HepG2 (cell line): ENCODE results near the gene NECAB2. TPM values are rescaled to one million over a fixed set of nuclear protein-coding genes. Genes with fewer than 3 reads are reported as not detected.

Source experiments
- ASH2L ChIP-seq: fragments of 300-600, 200-600 bp; sonication (generic); IDR thresholded peaks from 2 replicates; pipeline ENCODE4 v1.7.0; 2017; ENCODE audit warnings: low read depth, mild to moderate bottlenecking, moderate library complexity, mixed read lengths, low read length; ENCODE audit not compliant: insufficient read length
- GATAD1 ChIP-seq: IDR thresholded peaks from 2 replicates; pipeline ENCODE4 v1.6.1; 2016; ENCODE audit warnings: missing genetic modification reagents, missing compliant biosample characterization
- HOXA5 ChIP-seq: sonication (generic); formaldehyde crosslinking; IDR thresholded peaks from 2 replicates; pipeline ENCODE4 v1.4.0; 2020; ENCODE audit warnings: missing genetic modification reagents
- NFATC3 ChIP-seq: sonication (generic); formaldehyde crosslinking; IDR thresholded peaks from 2 replicates; pipeline ENCODE4 v1.5.1; 2020; ENCODE audit warnings: mild to moderate bottlenecking, missing genetic modification reagents
- NR2F2 ChIP-seq: IDR thresholded peaks from 2 replicates; pipeline ENCODE4 v1.6.1; 2012; ENCODE audit warnings: low read depth, inconsistent platforms, borderline replicate concordance
- PAX8 ChIP-seq: sonication (generic); formaldehyde crosslinking; IDR thresholded peaks from 2 replicates; pipeline ENCODE4 v1.8.0; 2022; ENCODE audit warnings: mild to moderate bottlenecking, missing genetic modification reagents, borderline replicate concordance
- PHF8 ChIP-seq: sonication (generic); formaldehyde crosslinking; IDR thresholded peaks from 2 replicates; pipeline ENCODE4 v1.5.0; 2020; ENCODE audit warnings: missing genetic modification reagents
- SMYD3 ChIP-seq: sonication (generic); formaldehyde crosslinking; IDR thresholded peaks from 2 replicates; pipeline ENCODE4 v1.8.1; 2023; ENCODE audit warnings: mild to moderate bottlenecking, missing genetic modification reagents
- polyA plus RNA-seq, 8 experiments: library from polyadenylated mRNA; depleted of rRNA in 3 of 8; stranded (reverse) in 7 of 8; unstranded in 1 of 8; fragments of >200 nt; fragmentation: Illumina TruSeq in 4 of 8; extraction: Trizol in 4 of 8; gene quantifications; 2 replicates each; pipeline versions ENCODE4 v1.2.1 to v1.2.3, GENCODE V29; 2011 to 2016; ENCODE audit warnings: low read depth in 4 of 8, missing spikeins in 1 of 8, mixed read lengths in 1 of 8; ENCODE audit not compliant: insufficient read depth in 1 of 8
- total RNA-seq, 5 experiments: library from RNA; depleted of rRNA; stranded (reverse); fragments of >200 nt; fragmentation: Illumina TruSeq; extraction: Trizol; gene quantifications; 2 replicates each; pipeline ENCODE4 v1.2.3, GENCODE V29; 2016; ENCODE audit warnings: low read depth in 1 of 5
- TF ChIP-seq, protein P1 (sequence below), 2 experiments: sonication (generic) in 1 of 2; formaldehyde crosslinking in 1 of 2; IDR thresholded peaks; 2 replicates each; pipeline versions ENCODE4 v1.5.1 to v1.6.1; 2011 to 2020; ENCODE audit warnings: borderline replicate concordance in 1 of 2, low read depth in 1 of 2, low read length in 1 of 2, mild to moderate bottlenecking in 1 of 2, missing genetic modification reagents in 1 of 2, moderate library complexity in 1 of 2
- TF ChIP-seq, protein P2 (sequence below): sonication (generic); formaldehyde crosslinking; IDR thresholded peaks from 2 replicates; pipeline ENCODE4 v1.5.0; 2020; ENCODE audit warnings: mild to moderate bottlenecking, missing genetic modification reagents
- TF ChIP-seq, protein P3 (sequence below): fragments of 450-650 bp; IDR thresholded peaks from 2 replicates; pipeline ENCODE4 v1.6.1; 2016
- TF ChIP-seq, protein P4 (sequence below): sonication (generic); formaldehyde crosslinking; IDR thresholded peaks from 2 replicates; pipeline ENCODE4 v1.8.0; 2022; ENCODE audit warnings: missing genetic modification reagents, mild to moderate bottlenecking, borderline replicate concordance
- TF ChIP-seq, protein P5 (sequence below): sonication (generic); formaldehyde crosslinking; IDR thresholded peaks from 2 replicates; pipeline ENCODE4 v1.9.0; 2021; ENCODE audit warnings: mild to moderate bottlenecking, missing genetic modification reagents

The NECAB2 gene
- total and polyA plus RNA-seq, 2 of the 13 experiments (the other 11 are each of a cell fraction or from before 2014, with no cell fraction given), result 0.21 to 0.49 TPM

DNA sequence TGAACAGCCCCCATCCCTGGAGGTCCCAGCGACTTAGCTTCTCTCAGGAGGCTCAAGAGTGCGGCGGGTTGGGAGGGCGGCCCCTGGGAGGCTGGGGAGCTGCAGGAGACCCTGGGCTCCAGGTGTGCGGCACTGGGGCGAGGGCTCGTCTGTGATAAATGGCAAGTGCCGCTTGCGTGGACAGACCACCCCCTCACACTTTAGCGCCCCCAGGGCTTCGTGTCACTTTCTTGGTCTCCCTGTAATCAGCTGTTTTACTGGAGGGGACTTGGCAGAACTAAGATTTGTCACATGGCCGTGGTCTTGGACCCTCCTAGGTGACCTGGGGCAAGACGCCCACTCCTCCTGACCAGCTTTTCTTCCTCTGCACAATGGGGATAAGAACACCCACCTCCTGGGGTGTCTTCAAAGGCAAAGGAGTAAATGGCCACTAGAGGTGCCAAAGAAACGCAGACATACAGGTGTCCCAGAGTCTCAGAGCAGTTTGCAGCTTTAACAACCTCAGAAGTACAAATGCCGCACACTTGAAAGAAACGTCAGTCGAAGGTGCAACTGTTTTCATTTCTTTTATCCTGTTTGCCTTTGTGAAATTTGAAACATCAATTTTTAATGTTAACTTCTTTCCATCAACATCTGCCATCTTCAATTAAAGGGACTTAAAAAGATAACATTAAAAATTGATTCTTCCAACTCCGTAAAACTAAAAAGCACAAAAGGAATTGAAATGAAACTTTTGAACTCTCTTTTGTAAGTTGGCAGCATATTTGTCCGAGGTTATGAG, 14.1 kb upstream of the NECAB2 start (continued):
- TF ChIP-seq, protein P1, sequence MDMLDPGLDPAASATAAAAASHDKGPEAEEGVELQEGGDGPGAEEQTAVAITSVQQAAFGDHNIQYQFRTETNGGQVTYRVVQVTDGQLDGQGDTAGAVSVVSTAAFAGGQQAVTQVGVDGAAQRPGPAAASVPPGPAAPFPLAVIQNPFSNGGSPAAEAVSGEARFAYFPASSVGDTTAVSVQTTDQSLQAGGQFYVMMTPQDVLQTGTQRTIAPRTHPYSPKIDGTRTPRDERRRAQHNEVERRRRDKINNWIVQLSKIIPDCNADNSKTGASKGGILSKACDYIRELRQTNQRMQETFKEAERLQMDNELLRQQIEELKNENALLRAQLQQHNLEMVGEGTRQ (IDR thresholded peaks at IDR 0.05; ENCODE audit: low read depth, low read length), result no peak
- TF ChIP-seq, protein P1 (CRISPR knock-in tag; IDR thresholded peaks at IDR 0.05; ENCODE audit: borderline replicate concordance), result no peak; the same call in 1 of the 2 replicates
- TF ChIP-seq NR2F2, result 0 out of 2 replicates have a peak, but pooled peaks have one; percentile 3
- TF ChIP-seq NFATC3 (CRISPR knock-in tag), result no peak
- TF ChIP-seq ASH2L, result peak; percentile 9
- no peak for TF ChIP-seq HOXA5 (CRISPR knock-in tag)
- no peak for TF ChIP-seq SMYD3 (CRISPR knock-in tag)
- no peak for TF ChIP-seq PAX8 (CRISPR knock-in tag)
- no peak for TF ChIP-seq PHF8
- TF ChIP-seq, protein P2, sequence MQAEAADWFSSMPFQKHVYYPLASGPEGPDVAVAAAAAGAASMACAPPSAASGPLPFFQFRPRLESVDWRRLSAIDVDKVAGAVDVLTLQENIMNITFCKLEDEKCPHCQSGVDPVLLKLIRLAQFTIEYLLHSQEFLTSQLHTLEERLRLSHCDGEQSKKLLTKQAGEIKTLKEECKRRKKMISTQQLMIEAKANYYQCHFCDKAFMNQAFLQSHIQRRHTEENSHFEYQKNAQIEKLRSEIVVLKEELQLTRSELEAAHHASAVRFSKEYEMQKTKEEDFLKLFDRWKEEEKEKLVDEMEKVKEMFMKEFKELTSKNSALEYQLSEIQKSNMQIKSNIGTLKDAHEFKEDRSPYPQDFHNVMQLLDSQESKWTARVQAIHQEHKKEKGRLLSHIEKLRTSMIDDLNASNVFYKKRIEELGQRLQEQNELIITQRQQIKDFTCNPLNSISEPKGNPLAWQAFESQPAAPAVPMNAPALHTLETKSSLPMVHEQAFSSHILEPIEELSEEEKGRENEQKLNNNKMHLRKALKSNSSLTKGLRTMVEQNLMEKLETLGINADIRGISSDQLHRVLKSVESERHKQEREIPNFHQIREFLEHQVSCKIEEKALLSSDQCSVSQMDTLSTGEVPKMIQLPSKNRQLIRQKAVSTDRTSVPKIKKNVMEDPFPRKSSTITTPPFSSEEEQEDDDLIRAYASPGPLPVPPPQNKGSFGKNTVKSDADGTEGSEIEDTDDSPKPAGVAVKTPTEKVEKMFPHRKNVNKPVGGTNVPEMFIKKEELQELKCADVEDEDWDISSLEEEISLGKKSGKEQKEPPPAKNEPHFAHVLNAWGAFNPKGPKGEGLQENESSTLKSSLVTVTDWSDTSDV (CRISPR knock-in tag), result 0 out of 2 replicates have a peak, but pooled peaks have one; percentile 46
- TF ChIP-seq, protein P3, sequence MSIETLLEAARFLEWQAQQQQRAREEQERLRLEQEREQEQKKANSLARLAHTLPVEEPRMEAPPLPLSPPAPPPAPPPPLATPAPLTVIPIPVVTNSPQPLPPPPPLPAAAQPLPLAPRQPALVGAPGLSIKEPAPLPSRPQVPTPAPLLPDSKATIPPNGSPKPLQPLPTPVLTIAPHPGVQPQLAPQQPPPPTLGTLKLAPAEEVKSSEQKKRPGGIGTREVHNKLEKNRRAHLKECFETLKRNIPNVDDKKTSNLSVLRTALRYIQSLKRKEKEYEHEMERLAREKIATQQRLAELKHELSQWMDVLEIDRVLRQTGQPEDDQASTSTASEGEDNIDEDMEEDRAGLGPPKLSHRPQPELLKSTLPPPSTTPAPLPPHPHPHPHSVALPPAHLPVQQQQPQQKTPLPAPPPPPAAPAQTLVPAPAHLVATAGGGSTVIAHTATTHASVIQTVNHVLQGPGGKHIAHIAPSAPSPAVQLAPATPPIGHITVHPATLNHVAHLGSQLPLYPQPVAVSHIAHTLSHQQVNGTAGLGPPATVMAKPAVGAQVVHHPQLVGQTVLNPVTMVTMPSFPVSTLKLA, result no peak
- TF ChIP-seq, protein P4, sequence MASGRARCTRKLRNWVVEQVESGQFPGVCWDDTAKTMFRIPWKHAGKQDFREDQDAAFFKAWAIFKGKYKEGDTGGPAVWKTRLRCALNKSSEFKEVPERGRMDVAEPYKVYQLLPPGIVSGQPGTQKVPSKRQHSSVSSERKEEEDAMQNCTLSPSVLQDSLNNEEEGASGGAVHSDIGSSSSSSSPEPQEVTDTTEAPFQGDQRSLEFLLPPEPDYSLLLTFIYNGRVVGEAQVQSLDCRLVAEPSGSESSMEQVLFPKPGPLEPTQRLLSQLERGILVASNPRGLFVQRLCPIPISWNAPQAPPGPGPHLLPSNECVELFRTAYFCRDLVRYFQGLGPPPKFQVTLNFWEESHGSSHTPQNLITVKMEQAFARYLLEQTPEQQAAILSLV (CRISPR knock-in tag), result no peak
- TF ChIP-seq, protein P5, sequence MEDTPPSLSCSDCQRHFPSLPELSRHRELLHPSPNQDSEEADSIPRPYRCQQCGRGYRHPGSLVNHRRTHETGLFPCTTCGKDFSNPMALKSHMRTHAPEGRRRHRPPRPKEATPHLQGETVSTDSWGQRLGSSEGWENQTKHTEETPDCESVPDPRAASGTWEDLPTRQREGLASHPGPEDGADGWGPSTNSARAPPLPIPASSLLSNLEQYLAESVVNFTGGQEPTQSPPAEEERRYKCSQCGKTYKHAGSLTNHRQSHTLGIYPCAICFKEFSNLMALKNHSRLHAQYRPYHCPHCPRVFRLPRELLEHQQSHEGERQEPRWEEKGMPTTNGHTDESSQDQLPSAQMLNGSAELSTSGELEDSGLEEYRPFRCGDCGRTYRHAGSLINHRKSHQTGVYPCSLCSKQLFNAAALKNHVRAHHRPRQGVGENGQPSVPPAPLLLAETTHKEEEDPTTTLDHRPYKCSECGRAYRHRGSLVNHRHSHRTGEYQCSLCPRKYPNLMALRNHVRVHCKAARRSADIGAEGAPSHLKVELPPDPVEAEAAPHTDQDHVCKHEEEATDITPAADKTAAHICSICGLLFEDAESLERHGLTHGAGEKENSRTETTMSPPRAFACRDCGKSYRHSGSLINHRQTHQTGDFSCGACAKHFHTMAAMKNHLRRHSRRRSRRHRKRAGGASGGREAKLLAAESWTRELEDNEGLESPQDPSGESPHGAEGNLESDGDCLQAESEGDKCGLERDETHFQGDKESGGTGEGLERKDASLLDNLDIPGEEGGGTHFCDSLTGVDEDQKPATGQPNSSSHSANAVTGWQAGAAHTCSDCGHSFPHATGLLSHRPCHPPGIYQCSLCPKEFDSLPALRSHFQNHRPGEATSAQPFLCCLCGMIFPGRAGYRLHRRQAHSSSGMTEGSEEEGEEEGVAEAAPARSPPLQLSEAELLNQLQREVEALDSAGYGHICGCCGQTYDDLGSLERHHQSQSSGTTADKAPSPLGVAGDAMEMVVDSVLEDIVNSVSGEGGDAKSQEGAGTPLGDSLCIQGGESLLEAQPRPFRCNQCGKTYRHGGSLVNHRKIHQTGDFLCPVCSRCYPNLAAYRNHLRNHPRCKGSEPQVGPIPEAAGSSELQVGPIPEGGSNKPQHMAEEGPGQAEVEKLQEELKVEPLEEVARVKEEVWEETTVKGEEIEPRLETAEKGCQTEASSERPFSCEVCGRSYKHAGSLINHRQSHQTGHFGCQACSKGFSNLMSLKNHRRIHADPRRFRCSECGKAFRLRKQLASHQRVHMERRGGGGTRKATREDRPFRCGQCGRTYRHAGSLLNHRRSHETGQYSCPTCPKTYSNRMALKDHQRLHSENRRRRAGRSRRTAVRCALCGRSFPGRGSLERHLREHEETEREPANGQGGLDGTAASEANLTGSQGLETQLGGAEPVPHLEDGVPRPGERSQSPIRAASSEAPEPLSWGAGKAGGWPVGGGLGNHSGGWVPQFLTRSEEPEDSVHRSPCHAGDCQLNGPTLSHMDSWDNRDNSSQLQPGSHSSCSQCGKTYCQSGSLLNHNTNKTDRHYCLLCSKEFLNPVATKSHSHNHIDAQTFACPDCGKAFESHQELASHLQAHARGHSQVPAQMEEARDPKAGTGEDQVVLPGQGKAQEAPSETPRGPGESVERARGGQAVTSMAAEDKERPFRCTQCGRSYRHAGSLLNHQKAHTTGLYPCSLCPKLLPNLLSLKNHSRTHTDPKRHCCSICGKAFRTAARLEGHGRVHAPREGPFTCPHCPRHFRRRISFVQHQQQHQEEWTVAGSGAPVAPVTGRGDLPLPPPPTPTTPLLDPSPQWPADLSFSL (CRISPR knock-in tag), result no peak
- no peak for TF ChIP-seq GATAD1 (CRISPR knock-in tag)
